Measurements from ENCODE around the gene LAMA5. TPM values are rescaled to one million over a fixed set of nuclear protein-coding genes. Genes with fewer than 3 reads are reported as not detected.
A peak's percentile ranks its signal among the peaks of the same experiment; 100 is the strongest.

The LAMA5 gene
- total and polyA plus RNA-seq, 9 donors, result 4.7 to 115 (median 42.2) TPM

- H3K4me3 ChIP-seq, result no peak overlapping the region
- no peak overlapping the region for H3K27ac ChIP-seq
- no peak for TF ChIP-seq POLR2A (IDR thresholded peaks at IDR 0.05)
- no peak for TF ChIP-seq EP300 (IDR thresholded peaks at IDR 0.05)
- TF ChIP-seq, protein P1, sequence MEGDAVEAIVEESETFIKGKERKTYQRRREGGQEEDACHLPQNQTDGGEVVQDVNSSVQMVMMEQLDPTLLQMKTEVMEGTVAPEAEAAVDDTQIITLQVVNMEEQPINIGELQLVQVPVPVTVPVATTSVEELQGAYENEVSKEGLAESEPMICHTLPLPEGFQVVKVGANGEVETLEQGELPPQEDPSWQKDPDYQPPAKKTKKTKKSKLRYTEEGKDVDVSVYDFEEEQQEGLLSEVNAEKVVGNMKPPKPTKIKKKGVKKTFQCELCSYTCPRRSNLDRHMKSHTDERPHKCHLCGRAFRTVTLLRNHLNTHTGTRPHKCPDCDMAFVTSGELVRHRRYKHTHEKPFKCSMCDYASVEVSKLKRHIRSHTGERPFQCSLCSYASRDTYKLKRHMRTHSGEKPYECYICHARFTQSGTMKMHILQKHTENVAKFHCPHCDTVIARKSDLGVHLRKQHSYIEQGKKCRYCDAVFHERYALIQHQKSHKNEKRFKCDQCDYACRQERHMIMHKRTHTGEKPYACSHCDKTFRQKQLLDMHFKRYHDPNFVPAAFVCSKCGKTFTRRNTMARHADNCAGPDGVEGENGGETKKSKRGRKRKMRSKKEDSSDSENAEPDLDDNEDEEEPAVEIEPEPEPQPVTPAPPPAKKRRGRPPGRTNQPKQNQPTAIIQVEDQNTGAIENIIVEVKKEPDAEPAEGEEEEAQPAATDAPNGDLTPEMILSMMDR (IDR thresholded peaks at IDR 0.05), result no peak
- no peaks in the 10 kb centered on the region for H3K27me3 ChIP-seq
- H3K9me3 ChIP-seq, result no peaks in the 10 kb centered on the region
- 75 to 76% (median 76%) methylated on average over 6 to 7 of the region's 7 CpGs for WGBS, 3 donors
- H3K36me3 ChIP-seq, result no peaks in the 10 kb centered on the region
- no peak for DNase-seq
- H3K4me1 ChIP-seq (ENCODE audit: insufficient read depth), result peaks cover 3% of the 10 kb centered on the region
- intact Hi-C loops (cut with DNase I), result no loop called here
These were observed 45.6 kb downstream of the LAMA5 start for GRCh38 chr20:62321521-62321948.

GRCh38 chr20:62320581-62321354, 46.3 kb downstream of the LAMA5 start:
- Histone ChIP-seq H3K36me3 (no peaks in the 10 kb centered on the region), H3K4me1 (ENCODE audit: insufficient read depth) (peaks cover 3% of the 10 kb centered on the region), H3K27me3 (no peaks in the 10 kb centered on the region), H3K27ac (no peak overlapping the region), H3K4me3 (no peak overlapping the region), H3K9me3 (no peaks in the 10 kb centered on the region)
- peak in 1 of 5 donors; percentile 17 for DNase-seq
- no peak for TF ChIP-seq POLR2A (IDR thresholded peaks at IDR 0.05)
- TF ChIP-seq EP300 (IDR thresholded peaks at IDR 0.05), result no peak
- TF ChIP-seq, protein P1 (IDR thresholded peaks at IDR 0.05), result no peak
- intact Hi-C loops (cut with DNase I), result no loop called here
- WGBS, 3 donors, result 81 to 83% (median 82%) methylated on average over 17 to 22 of the region's 22 CpGs

DNA sequence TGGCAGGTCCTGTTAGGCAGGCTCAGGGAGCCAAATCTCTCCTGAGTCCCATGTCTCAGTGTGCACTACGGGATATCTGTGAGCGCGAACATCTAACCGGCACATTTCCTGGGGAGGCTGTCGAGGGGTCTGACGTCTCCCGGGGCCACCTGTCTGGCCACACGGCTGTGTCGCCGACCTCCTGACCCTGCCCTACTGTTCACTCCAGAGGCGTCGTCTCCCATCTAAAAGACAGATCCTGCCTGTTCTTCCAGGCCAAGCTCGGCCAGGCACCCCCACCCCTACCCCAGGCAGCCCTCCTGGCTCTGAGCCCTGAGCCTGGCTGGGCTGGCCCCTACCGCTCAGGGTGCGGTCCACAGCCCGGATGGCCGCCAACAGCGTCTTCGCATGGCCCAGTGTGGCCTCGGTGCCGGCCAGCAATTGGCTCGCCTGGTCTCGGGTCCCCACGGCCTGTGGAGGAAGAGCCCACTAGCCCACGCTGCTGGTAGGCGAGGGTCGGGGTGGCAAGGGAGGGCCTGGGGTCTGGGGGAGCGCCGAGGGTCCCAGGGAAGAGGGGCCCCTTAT, 47.7 kb downstream of the LAMA5 start:
- intact Hi-C loops (cut with DNase I), result no loop called here
- Histone ChIP-seq H3K27ac (no peak overlapping the region), H3K36me3 (no peaks in the 10 kb centered on the region), H3K4me1 (ENCODE audit: insufficient read depth) (peaks cover 3% of the 10 kb centered on the region), H3K9me3 (no peaks in the 10 kb centered on the region), H3K4me3 (no peak overlapping the region), H3K27me3 (no peaks in the 10 kb centered on the region)
- no peak for DNase-seq
- WGBS, 3 donors, result 75 to 79% (median 78%) methylated on average over 29 of the region's 29 CpGs
- TF ChIP-seq POLR2A (IDR thresholded peaks at IDR 0.05), result no peak
- TF ChIP-seq EP300 (IDR thresholded peaks at IDR 0.05), result no peak
- TF ChIP-seq, protein P1 (IDR thresholded peaks at IDR 0.05), result no peak

DNA sequence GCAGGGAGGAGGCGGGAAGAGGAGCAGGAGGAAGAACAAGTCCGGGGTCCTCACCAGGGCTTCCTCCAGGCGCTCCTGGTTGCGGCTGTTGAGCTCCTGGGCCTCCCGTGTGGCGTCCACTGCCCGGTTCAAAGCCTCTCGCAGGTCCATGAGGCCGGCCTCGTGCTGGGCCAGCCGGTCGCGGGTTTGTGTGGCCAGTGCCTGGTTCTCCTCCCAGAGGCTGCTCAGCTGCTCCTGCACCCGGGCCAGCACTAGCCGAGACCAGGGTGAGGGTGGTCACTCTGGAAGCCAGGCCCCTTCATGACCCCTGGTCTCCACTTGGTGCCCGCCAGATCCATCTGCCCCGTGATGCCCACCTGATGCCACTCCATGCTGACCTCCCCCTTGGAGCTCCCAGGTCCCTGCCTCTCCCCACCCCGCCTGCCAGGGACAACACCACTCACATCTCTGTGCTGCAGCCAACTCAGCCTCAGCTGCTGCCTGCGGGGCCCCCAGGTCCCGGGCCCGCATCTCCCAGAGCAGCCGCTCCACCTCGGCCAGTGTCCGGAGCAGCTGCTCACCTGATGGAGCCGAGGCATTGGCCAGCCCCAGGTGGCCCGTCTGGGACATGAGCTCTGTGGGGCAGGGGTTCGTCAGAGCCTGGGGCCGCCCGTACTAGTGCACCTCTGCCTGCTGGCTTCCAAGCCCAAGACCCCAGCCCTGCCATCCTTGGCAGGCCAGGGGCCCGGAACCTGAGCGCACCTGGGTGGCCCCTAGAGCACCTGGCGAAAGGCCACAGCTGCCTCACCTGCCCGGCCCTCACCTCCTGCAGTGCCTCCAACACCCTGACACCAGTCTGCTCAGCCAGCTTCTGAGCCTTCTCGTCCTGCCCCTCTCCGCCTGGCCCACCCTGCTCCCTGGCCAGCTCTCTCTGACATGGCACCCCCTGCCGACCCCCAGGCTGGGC, 48.4 kb downstream of the LAMA5 start:
- TF ChIP-seq, protein P1 (IDR thresholded peaks at IDR 0.05), result no peak
- no peak for TF ChIP-seq EP300 (IDR thresholded peaks at IDR 0.05)
- TF ChIP-seq POLR2A (IDR thresholded peaks at IDR 0.05), result no peak
- Histone ChIP-seq H3K4me1 (ENCODE audit: insufficient read depth) (peaks cover 3% of the 10 kb centered on the region), H3K36me3 (no peaks in the 10 kb centered on the region), H3K9me3 (no peaks in the 10 kb centered on the region), H3K4me3 (no peak overlapping the region), H3K27me3 (no peaks in the 10 kb centered on the region), H3K27ac (no peak overlapping the region)
- intact Hi-C loops (cut with DNase I), result no loop called here
- no peak for DNase-seq
- 84 to 89% (median 87%) methylated on average over 36 of the region's 36 CpGs for WGBS, 3 donors

Measured in ovary (tissue), 9 donors.